Measurements from ENCODE around the gene SPTLC1. TPM values are rescaled to one million over a fixed set of nuclear protein-coding genes. Genes with fewer than 3 reads are reported as not detected.
"Not testable (repeated sequence)": the region's sequence is repeated elsewhere in the genome, so short reads cannot be mapped to it uniquely, and the experiment has no call there.

Gene SPTLC1
- polyA plus RNA-seq, 4 donors, result 13.4 to 86.5 (median 37.9) TPM

- 37 to 42% (median 37%) methylated on average over 22 of the region's 22 CpGs for WGBS, 3 donors
These were observed 23.1 kb upstream of the SPTLC1 start for GRCh38 chr9:92138157-92138959.

DNA sequence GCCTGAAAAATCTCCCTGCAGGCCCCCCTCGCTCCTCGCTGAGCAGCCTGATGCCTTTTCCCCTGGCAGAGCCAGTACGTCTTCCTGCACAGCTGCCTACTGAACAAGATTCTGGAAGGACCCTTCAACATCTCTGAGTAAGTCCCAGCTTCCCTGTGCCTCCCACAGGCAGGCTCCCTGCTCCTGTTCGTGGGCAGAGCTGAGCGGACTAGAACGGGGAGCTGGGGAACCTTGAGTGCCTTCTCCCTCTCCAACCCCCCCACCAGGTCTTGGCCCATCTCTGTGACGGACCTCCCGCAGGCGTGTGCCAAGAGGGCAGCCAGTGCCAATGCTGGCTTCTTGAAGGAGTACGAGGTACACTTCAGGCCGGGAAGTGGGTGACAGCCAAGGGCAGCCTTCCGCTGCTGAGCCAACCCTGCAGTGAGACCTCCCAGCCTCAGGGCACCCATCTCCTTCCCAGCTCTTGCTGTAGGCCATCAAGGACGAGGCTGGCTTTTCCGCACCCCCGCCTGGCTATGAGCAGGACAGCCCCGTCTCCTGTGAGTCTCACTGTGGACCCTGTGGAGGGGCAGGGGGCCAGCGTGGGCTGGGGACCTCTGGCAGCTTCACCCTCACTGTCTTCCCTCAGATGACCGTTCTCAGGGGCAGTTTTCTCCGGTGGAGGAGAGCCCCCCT lies 21.1 kb upstream of the SPTLC1 start:
- H3K9me3 ChIP-seq (ENCODE audit: control insufficient read depth in 2 of 2, insufficient read depth in 1 of 2, low read depth in 1 of 2, low read length in 1 of 2), result no peaks in the 10 kb centered on the region
- no peaks in the 10 kb centered on the region for H3K36me3 ChIP-seq (ENCODE audit: control insufficient read depth in 3 of 3, insufficient read depth in 2 of 3, low read depth in 1 of 3, low read length in 3 of 3)
- FAIRE-seq (no peak), DNase-seq (no peak)
- H3K4me1 ChIP-seq (ENCODE audit: control insufficient read depth in 3 of 3, insufficient read depth in 2 of 3, low read depth in 1 of 3, low read length in 2 of 3), result peaks cover 0 to 10% (median 0%) of the 10 kb centered on the region in 3 donors
- peaks cover 0 to 16% (median 12%) of the 10 kb centered on the region in 3 donors for H3K27me3 ChIP-seq (ENCODE audit: control insufficient read depth in 3 of 3, insufficient read depth in 3 of 3, low read length in 3 of 3)
- H3K4me3 ChIP-seq (ENCODE audit: low read depth in 1 of 3, low read length in 3 of 3), result no peak overlapping the region
- WGBS, 3 donors, result 64 to 77% (median 67%) methylated on average over 17 to 19 of the region's 19 CpGs
- no peak overlapping the region for H3K27ac ChIP-seq (ENCODE audit: low read depth in 1 of 3, low read length in 2 of 3)

More at GRCh38 chr9:92138157-92138959, 23.1 kb upstream of the SPTLC1 start:
- no peaks in the 10 kb centered on the region for H3K36me3 ChIP-seq (ENCODE audit: control insufficient read depth in 3 of 3, insufficient read depth in 2 of 3, low read depth in 1 of 3, low read length in 3 of 3)
- peak; percentile 33 to 70 for DNase-seq
- peaks cover 0 to 10% (median 0%) of the 10 kb centered on the region in 3 donors for H3K4me1 ChIP-seq (ENCODE audit: control insufficient read depth in 3 of 3, insufficient read depth in 2 of 3, low read depth in 1 of 3, low read length in 2 of 3)
- H3K4me3 ChIP-seq (ENCODE audit: low read depth in 1 of 3, low read length in 3 of 3), result no peak overlapping the region
- FAIRE-seq, result no peak
- peaks cover 0 to 21% (median 12%) of the 10 kb centered on the region in 3 donors for H3K27me3 ChIP-seq (ENCODE audit: control insufficient read depth in 3 of 3, insufficient read depth in 3 of 3, low read length in 3 of 3)
- no peak overlapping the region for H3K27ac ChIP-seq (ENCODE audit: low read depth in 1 of 3, low read length in 2 of 3)
- H3K9me3 ChIP-seq (ENCODE audit: control insufficient read depth in 2 of 2, insufficient read depth in 1 of 2, low read depth in 1 of 2, low read length in 1 of 2), result no peaks in the 10 kb centered on the region

GRCh38 chr9:92135576-92135975 lies 20.4 kb upstream of the SPTLC1 start:
- 59 to 74% (median 62%) methylated on average over 7 of the region's 7 CpGs for WGBS, 3 donors
- DNase-seq, result no peak
- no peak for FAIRE-seq

GRCh38 chr9:92133949-92134604 lies 18.9 kb upstream of the SPTLC1 start:
- peak; percentile 58 to 84 for DNase-seq
- peaks cover 0 to 3% (median 0%) of the 10 kb centered on the region in 3 donors for H3K4me1 ChIP-seq (ENCODE audit: control insufficient read depth in 3 of 3, insufficient read depth in 2 of 3, low read depth in 1 of 3, low read length in 2 of 3)
- no peak for FAIRE-seq
- H3K27me3 ChIP-seq (ENCODE audit: control insufficient read depth in 3 of 3, insufficient read depth in 3 of 3, low read length in 3 of 3), result peaks cover 0 to 7% (median 6%) of the 10 kb centered on the region in 3 donors
- H3K27ac ChIP-seq (ENCODE audit: low read depth in 1 of 3, low read length in 2 of 3), result no peak overlapping the region
- H3K36me3 ChIP-seq (ENCODE audit: control insufficient read depth in 3 of 3, insufficient read depth in 2 of 3, low read depth in 1 of 3, low read length in 3 of 3), result no peaks in the 10 kb centered on the region
- no peak overlapping the region for H3K4me3 ChIP-seq (ENCODE audit: low read depth in 1 of 3, low read length in 3 of 3)
- H3K9me3 ChIP-seq (ENCODE audit: control insufficient read depth in 2 of 2, insufficient read depth in 1 of 2, low read depth in 1 of 2, low read length in 1 of 2), result no peaks in the 10 kb centered on the region
- WGBS, 3 donors, result 9 to 14% (median 12%) methylated on average over 19 of the region's 19 CpGs

More at GRCh38 chr9:92135576-92135975, 20.4 kb upstream of the SPTLC1 start:
- Histone ChIP-seq H3K9me3 (ENCODE audit: control insufficient read depth in 2 of 2, insufficient read depth in 1 of 2, low read depth in 1 of 2, low read length in 1 of 2) (no peaks in the 10 kb centered on the region), H3K4me3 (ENCODE audit: low read depth in 1 of 3, low read length in 3 of 3) (no peak overlapping the region), H3K36me3 (ENCODE audit: control insufficient read depth in 3 of 3, insufficient read depth in 2 of 3, low read depth in 1 of 3, low read length in 3 of 3) (no peaks in the 10 kb centered on the region), H3K27ac (ENCODE audit: low read depth in 1 of 3, low read length in 2 of 3) (no peak overlapping the region), H3K27me3 (ENCODE audit: control insufficient read depth in 3 of 3, insufficient read depth in 3 of 3, low read length in 3 of 3) (peaks cover 0 to 10% (median 6%) of the 10 kb centered on the region in 3 donors), H3K4me1 (ENCODE audit: control insufficient read depth in 3 of 3, insufficient read depth in 2 of 3, low read depth in 1 of 3, low read length in 2 of 3) (peaks cover 0 to 7% (median 0%) of the 10 kb centered on the region in 3 donors)

DNA sequence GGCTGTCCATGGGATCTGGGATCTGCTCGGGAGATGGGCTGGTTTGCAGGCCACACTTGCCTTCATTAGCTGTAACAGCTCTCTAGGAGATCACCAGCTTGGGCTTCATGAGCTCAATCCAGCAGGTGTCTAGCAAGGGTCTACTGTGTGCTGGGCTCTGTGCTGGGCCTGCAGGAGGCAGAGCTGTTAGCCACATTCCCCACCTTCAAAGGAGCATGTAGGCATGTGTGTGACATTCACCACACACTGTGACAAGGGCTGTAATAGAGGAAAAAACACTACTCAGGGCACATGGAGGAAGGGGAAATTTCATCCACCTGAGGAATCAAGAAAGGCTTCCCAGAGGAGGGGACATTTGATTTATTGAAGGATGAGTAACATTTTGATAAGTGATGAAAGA lies 17.7 kb upstream of the SPTLC1 start:
- not testable (repeated sequence) for FAIRE-seq
- WGBS, 3 donors, result 86 to 100% (median 91%) methylated on average over 1 of the region's 1 CpG

GRCh38 chr9:92132501-92132900 lies 17.3 kb upstream of the SPTLC1 start:
- Histone ChIP-seq H3K27ac (ENCODE audit: low read depth in 1 of 3, low read length in 2 of 3) (no peak overlapping the region), H3K4me1 (ENCODE audit: control insufficient read depth in 3 of 3, insufficient read depth in 2 of 3, low read depth in 1 of 3, low read length in 2 of 3) (peaks cover 0 to 3% (median 0%) of the 10 kb centered on the region in 3 donors), H3K4me3 (ENCODE audit: low read depth in 1 of 3, low read length in 3 of 3) (no peak overlapping the region), H3K9me3 (ENCODE audit: control insufficient read depth in 2 of 2, insufficient read depth in 1 of 2, low read depth in 1 of 2, low read length in 1 of 2) (no peaks in the 10 kb centered on the region), H3K27me3 (ENCODE audit: control insufficient read depth in 3 of 3, insufficient read depth in 3 of 3, low read length in 3 of 3) (peaks cover 0 to 7% (median 6%) of the 10 kb centered on the region in 3 donors), H3K36me3 (ENCODE audit: control insufficient read depth in 3 of 3, insufficient read depth in 2 of 3, low read depth in 1 of 3, low read length in 3 of 3) (no peaks in the 10 kb centered on the region)
- WGBS, 3 donors, result 93 to 100% (median 100%) methylated on average over 1 of the region's 1 CpG
- FAIRE-seq (no peak), DNase-seq (no peak)

More for the DNA sequence above, 17.7 kb upstream of the SPTLC1 start:
- H3K4me1 ChIP-seq (ENCODE audit: control insufficient read depth in 3 of 3, insufficient read depth in 2 of 3, low read depth in 1 of 3, low read length in 2 of 3); H3K4me3 ChIP-seq (ENCODE audit: low read depth in 1 of 3, low read length in 3 of 3); H3K27ac ChIP-seq (ENCODE audit: low read depth in 1 of 3, low read length in 2 of 3); H3K9me3 ChIP-seq (ENCODE audit: control insufficient read depth in 2 of 2, insufficient read depth in 1 of 2, low read depth in 1 of 2, low read length in 1 of 2); DNase-seq; H3K27me3 ChIP-seq (ENCODE audit: control insufficient read depth in 3 of 3, insufficient read depth in 3 of 3, low read length in 3 of 3); H3K36me3 ChIP-seq (ENCODE audit: control insufficient read depth in 3 of 3, insufficient read depth in 2 of 3, low read depth in 1 of 3, low read length in 3 of 3): not testable (repeated sequence)

- no peaks in the 10 kb centered on the region for H3K4me1 ChIP-seq (ENCODE audit: control insufficient read depth in 3 of 3, insufficient read depth in 2 of 3, low read depth in 1 of 3, low read length in 2 of 3)
- no peak overlapping the region for H3K4me3 ChIP-seq (ENCODE audit: low read depth in 1 of 3, low read length in 3 of 3)
- FAIRE-seq (no peak), DNase-seq (no peak)
- no peak overlapping the region for H3K27ac ChIP-seq (ENCODE audit: low read depth in 1 of 3, low read length in 2 of 3)
- peaks cover 0 to 8% (median 0%) of the 10 kb centered on the region in 3 donors for H3K27me3 ChIP-seq (ENCODE audit: control insufficient read depth in 3 of 3, insufficient read depth in 3 of 3, low read length in 3 of 3)
- H3K9me3 ChIP-seq (ENCODE audit: control insufficient read depth in 2 of 2, insufficient read depth in 1 of 2, low read depth in 1 of 2, low read length in 1 of 2), result no peaks in the 10 kb centered on the region
- no peaks in the 10 kb centered on the region for H3K36me3 ChIP-seq (ENCODE audit: control insufficient read depth in 3 of 3, insufficient read depth in 2 of 3, low read depth in 1 of 3, low read length in 3 of 3)
- WGBS, 3 donors, result 58 to 66% (median 63%) methylated on average over 8 of the region's 8 CpGs
These were observed 7.6 kb upstream of the SPTLC1 start for GRCh38 chr9:92122800-92123199.

- H3K27ac ChIP-seq (ENCODE audit: low read depth in 1 of 3, low read length in 2 of 3), result no peak overlapping the region
- no peak for DNase-seq
- no peak for FAIRE-seq
- no peaks in the 10 kb centered on the region for H3K36me3 ChIP-seq (ENCODE audit: control insufficient read depth in 3 of 3, insufficient read depth in 2 of 3, low read depth in 1 of 3, low read length in 3 of 3)
- peaks cover 0 to 8% (median 0%) of the 10 kb centered on the region in 3 donors for H3K27me3 ChIP-seq (ENCODE audit: control insufficient read depth in 3 of 3, insufficient read depth in 3 of 3, low read length in 3 of 3)
- 93 to 94% (median 93%) methylated on average over 1 of the region's 1 CpG for WGBS, 3 donors
- H3K4me3 ChIP-seq (ENCODE audit: low read depth in 1 of 3, low read length in 3 of 3), result no peak overlapping the region
- H3K4me1 ChIP-seq (ENCODE audit: control insufficient read depth in 3 of 3, insufficient read depth in 2 of 3, low read depth in 1 of 3, low read length in 2 of 3), result no peaks in the 10 kb centered on the region
- no peaks in the 10 kb centered on the region for H3K9me3 ChIP-seq (ENCODE audit: control insufficient read depth in 2 of 2, insufficient read depth in 1 of 2, low read depth in 1 of 2, low read length in 1 of 2)
These were observed 6.8 kb upstream of the SPTLC1 start for GRCh38 chr9:92122061-92122460.
